Measurements from ENCODE around the gene LLGL2.

LLGL2 gene

DNA sequence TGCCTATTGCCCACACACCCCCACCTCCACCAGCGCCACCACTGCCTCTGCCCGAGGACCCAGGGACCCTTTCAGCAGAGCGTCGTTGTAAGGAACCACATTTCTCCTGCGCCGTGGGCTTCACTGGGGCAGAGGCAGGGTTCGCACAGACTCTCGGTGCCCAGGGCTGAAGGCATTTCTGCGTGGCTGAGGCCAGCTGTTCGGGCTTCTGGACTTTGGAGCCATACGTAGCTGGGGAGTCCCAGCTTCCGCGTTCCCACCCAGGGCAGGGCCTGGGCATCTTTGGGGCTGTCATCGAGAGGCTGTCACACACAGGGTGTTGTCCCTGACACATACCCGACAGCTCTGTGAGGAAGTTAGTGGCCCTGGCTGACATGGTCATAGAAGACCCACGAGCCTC is 91.7 kb downstream of the LLGL2 start:
- no peaks in the 10 kb centered on the region for H3K27me3 ChIP-seq (ENCODE audit: insufficient read depth, poor library complexity, severe bottlenecking)
- TF ChIP-seq, protein P1, sequence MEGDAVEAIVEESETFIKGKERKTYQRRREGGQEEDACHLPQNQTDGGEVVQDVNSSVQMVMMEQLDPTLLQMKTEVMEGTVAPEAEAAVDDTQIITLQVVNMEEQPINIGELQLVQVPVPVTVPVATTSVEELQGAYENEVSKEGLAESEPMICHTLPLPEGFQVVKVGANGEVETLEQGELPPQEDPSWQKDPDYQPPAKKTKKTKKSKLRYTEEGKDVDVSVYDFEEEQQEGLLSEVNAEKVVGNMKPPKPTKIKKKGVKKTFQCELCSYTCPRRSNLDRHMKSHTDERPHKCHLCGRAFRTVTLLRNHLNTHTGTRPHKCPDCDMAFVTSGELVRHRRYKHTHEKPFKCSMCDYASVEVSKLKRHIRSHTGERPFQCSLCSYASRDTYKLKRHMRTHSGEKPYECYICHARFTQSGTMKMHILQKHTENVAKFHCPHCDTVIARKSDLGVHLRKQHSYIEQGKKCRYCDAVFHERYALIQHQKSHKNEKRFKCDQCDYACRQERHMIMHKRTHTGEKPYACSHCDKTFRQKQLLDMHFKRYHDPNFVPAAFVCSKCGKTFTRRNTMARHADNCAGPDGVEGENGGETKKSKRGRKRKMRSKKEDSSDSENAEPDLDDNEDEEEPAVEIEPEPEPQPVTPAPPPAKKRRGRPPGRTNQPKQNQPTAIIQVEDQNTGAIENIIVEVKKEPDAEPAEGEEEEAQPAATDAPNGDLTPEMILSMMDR (IDR thresholded peaks at IDR 0.05; ENCODE audit: insufficient read depth, low read length): no peak
- TF ChIP-seq GABPA (IDR thresholded peaks at IDR 0.05; ENCODE audit: low read depth) (no peak), SPI1 (IDR thresholded peaks at IDR 0.05; ENCODE audit: borderline replicate concordance, low read depth) (no peak), POLR2AphosphoS5 (IDR thresholded peaks at IDR 0.05; ENCODE audit: low read depth) (no peak)
- TF ChIP-seq, protein P2, sequence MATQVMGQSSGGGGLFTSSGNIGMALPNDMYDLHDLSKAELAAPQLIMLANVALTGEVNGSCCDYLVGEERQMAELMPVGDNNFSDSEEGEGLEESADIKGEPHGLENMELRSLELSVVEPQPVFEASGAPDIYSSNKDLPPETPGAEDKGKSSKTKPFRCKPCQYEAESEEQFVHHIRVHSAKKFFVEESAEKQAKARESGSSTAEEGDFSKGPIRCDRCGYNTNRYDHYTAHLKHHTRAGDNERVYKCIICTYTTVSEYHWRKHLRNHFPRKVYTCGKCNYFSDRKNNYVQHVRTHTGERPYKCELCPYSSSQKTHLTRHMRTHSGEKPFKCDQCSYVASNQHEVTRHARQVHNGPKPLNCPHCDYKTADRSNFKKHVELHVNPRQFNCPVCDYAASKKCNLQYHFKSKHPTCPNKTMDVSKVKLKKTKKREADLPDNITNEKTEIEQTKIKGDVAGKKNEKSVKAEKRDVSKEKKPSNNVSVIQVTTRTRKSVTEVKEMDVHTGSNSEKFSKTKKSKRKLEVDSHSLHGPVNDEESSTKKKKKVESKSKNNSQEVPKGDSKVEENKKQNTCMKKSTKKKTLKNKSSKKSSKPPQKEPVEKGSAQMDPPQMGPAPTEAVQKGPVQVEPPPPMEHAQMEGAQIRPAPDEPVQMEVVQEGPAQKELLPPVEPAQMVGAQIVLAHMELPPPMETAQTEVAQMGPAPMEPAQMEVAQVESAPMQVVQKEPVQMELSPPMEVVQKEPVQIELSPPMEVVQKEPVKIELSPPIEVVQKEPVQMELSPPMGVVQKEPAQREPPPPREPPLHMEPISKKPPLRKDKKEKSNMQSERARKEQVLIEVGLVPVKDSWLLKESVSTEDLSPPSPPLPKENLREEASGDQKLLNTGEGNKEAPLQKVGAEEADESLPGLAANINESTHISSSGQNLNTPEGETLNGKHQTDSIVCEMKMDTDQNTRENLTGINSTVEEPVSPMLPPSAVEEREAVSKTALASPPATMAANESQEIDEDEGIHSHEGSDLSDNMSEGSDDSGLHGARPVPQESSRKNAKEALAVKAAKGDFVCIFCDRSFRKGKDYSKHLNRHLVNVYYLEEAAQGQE (IDR thresholded peaks at IDR 0.05; ENCODE audit: insufficient replicate concordance, low read depth): no peak
- DNase-seq (ENCODE audit: low read depth in 1 of 2, low spot score in 1 of 2): no peak
- H3K4me3 ChIP-seq (replicated peaks; ENCODE audit: insufficient read depth, low read length): no peak overlapping the region
- no peak overlapping the region for H3K27ac ChIP-seq (replicated peaks)

DNA sequence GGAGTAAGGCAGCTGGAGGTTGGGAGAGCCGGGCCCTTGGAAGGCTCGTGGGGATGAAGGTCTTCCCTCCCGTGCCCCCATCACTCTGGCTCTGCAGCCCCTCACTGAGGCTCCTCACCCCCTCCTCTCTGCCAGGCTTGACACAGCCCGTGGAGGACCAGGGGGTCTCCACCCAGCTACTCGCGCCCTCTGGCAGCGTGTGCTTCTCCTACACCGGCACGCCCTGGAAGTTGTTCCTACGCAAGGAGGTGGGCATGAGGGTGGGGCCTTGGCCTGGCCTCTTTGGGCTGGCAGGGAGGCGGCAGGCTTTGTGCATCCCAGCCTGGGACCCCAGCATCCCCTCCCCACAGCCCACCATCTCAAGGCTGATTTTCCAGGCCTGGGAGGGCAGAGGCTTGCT is 92.2 kb downstream of the LLGL2 start:
- Histone ChIP-seq H3K4me3 (replicated peaks; ENCODE audit: insufficient read depth, low read length) (no peak overlapping the region), H3K27me3 (ENCODE audit: insufficient read depth, poor library complexity, severe bottlenecking) (no peaks in the 10 kb centered on the region), H3K27ac (replicated peaks) (no peak overlapping the region)
- DNase-seq (ENCODE audit: low read depth in 1 of 2, low spot score in 1 of 2): no peak
- TF ChIP-seq GABPA (IDR thresholded peaks at IDR 0.05; ENCODE audit: low read depth) (no peak), POLR2AphosphoS5 (IDR thresholded peaks at IDR 0.05; ENCODE audit: low read depth) (no peak), SPI1 (IDR thresholded peaks at IDR 0.05; ENCODE audit: borderline replicate concordance, low read depth) (no peak)
- TF ChIP-seq, protein P2 (IDR thresholded peaks at IDR 0.05; ENCODE audit: insufficient replicate concordance, low read depth): no peak
- TF ChIP-seq, protein P1 (IDR thresholded peaks at IDR 0.05; ENCODE audit: insufficient read depth, low read length): no peak

DNA sequence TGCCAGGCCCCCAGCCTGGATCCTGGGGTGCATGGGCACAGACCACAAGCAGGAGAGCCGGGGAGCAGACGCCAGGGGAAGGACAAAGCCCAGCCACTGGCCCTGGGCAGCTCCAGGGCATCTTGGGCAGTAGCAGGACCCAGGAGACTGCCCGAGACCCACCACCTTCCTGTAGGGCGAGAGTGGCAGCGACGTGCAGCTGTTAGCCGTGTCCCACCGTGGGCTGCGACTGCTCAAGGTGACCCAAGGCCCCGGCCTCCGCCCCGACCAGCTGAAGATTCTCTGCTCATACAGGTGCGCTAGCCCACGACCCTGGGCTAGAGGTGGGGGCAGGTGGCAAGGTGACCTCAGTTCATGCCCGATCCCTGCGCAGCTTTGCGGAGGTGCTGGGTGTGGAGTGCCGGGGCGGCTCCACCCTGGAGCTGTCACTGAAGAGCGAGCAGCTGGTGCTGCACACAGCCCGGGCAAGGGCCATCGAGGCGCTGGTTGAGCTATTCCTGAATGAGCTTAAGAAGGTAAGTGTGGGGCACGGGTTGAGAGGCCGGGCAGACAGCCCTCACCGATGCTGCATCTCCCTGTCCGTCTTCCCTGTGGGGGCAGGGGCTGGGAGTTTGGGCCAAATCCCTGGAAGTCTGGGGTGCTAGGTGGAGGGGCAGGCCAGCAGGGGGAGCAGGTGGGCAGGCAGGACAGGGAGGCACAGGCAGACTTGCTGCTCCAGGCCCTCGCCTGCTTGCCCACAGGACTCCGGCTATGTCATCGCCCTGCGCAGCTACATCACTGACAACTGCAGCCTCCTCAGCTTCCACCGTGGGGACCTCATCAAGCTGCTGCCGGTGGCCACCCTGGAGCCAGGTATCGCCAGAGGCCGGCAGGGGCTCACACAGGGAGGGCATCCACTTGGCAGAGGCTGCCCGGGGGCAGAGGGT is 94.3 kb downstream of the LLGL2 start:
- Histone ChIP-seq H3K4me3 (replicated peaks; ENCODE audit: insufficient read depth, low read length) (no peak overlapping the region), H3K27me3 (ENCODE audit: insufficient read depth, poor library complexity, severe bottlenecking) (no peaks in the 10 kb centered on the region), H3K27ac (replicated peaks) (no peak overlapping the region)
- DNase-seq (ENCODE audit: low read depth in 1 of 2, low spot score in 1 of 2): peak in 1 of 2 experiments; percentile 29
- no peak for TF ChIP-seq POLR2AphosphoS5 (IDR thresholded peaks at IDR 0.05; ENCODE audit: low read depth)
- TF ChIP-seq, protein P1 (IDR thresholded peaks at IDR 0.05; ENCODE audit: insufficient read depth, low read length): peak; percentile 28
